GM21737 (cell line): ENCODE measurements around the gene ATP5MC2.
A peak's percentile ranks its signal among the peaks of the same experiment; 100 is the strongest.
"Not testable (repeated sequence)": the region's sequence is repeated elsewhere in the genome, so short reads cannot be mapped to it uniquely, and the experiment has no call there.

Source experiments
- ATAC-seq: cut with Tn5 transposase; IDR thresholded peaks from one replicate; pipeline ENCODE4 v1.9.1; 2021; ENCODE audit warnings: mild to moderate bottlenecking, moderate library complexity; ENCODE audit not compliant: unreplicated experiment

ATP5MC2 gene

DNA sequence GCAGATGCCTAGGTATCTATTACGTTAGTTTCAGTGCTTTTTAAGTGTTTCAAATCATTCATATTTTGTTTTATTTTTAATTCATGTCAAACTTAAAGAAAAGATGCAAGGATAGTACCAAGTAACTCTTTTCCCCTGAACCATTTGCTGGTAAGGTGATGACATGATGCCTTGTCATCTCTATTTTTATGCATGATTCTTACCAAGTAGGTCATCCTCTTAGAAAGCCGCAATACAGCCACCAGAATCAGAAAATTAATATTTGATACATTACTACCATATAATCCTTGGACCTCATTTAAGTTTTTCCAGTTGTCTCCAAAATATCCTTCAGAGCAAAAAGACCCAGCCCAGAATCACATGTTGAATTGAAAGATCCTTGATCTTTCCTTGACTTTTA is 22.3 kb downstream of the ATP5MC2 start:
- ATAC-seq: no peak

DNA sequence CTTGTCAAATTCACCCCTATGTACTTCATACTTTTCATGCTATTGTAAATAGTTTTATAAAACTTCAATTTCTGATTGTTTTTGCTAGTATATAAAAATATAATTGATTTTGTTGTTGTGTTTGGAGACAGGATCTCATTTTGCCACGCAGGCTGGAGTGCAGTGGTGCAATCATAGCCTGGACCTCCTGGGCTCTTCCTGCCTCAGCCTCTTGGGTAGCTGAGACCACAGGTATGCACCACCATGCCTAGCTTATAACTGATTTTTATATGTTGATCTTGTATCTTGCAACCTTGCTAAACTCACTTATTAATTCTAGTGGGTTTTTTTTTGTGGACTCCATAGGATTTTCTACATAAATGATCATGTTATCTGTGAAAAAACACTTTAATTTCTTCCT is 23.5 kb downstream of the ATP5MC2 start:
- no peak for ATAC-seq

GRCh38 chr12:53651737-53652136 is 24.1 kb downstream of the ATP5MC2 start:
- ATAC-seq: no peak

DNA sequence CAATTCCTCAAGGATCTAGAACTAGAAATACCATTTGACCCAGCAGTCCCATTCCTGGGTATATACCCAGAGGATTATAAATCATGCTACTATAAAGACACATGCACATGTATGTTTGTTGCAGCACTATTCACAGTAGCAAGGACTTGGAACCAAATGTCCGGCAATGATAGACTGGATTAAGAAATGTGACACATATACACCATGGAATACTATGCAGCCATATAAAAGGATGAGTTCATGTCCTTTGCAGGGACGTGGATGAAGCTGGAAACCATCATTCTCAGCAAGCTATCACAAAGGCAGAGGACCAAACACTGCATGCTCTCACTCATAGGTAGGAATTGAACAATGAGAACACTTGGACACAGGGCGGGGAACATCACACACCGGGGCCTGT is 29.6 kb downstream of the ATP5MC2 start:
- ATAC-seq: not testable (repeated sequence)

DNA sequence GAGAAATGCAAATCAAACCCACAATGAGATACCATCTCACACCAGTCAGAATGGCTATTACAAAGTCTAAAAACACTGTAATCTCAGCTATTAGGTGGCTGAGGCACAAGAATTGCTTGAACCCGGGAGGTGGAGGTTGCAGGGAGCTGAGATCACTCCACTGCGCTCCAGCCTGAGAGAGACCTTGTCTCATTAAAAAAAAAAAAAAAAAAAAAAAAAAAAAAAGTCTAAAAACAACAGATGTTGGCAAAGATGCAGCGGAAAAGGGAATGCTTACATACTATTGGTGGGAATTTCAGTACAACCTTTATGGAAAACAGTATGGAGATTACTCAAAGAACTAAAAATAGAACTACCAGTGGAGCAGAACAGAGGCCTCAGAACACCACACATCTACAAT is 30.7 kb downstream of the ATP5MC2 start:
- no peak for ATAC-seq

DNA sequence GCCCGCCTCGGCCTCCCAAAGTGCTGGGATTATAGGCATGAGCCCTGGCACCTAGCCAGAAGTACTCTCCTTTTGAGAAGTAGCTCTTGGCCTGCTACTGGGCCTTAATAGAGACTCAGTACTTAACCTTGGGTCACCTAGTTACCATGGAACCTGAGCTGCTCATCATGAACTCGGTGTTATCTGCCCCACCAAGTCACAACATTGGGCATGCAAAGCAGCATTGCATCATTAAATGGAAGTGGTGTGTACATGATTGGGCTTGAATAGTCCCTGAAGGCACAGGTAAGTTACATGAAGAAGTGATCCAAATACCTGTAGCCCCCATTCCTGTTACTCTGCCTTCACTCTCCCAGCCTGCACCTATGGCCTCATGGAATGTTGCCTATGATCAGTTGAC is 31.8 kb downstream of the ATP5MC2 start:
- no peak for ATAC-seq

DNA sequence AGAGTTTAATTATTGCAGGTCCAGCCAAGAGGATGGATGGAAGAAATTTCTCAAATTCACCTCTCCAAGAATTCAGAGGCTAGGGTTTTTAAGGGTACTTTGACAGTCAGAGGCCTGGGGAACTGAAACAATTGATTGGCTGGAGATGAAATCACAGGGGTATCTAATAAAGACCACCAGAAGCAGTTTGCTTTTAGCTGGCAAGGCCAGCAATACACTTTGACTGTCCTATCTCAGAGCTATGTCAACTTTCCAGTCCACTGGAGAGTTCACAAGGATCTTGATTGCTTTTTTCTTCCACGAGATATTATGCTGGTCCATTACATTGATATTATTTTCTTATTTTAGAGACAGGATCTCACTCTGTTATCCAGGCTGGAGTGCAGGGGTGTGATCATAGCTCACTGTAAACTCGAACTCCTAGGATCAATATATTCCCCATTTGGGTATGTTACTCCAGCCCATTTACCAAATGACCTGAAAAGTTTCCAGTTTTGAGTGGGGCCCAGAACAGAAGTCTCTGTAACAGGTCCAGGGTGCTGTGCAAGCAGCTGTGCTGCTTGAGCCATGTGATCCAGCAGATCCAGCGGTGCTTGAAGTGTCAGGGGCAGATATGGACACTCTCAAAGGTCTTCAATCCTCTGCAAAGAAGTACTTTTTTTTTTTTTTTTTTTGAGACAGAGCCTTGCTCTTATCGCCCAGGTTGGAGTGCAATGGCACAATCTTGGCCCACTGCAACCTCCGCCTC is 32.5 kb downstream of the ATP5MC2 start:
- no peak for ATAC-seq

DNA sequence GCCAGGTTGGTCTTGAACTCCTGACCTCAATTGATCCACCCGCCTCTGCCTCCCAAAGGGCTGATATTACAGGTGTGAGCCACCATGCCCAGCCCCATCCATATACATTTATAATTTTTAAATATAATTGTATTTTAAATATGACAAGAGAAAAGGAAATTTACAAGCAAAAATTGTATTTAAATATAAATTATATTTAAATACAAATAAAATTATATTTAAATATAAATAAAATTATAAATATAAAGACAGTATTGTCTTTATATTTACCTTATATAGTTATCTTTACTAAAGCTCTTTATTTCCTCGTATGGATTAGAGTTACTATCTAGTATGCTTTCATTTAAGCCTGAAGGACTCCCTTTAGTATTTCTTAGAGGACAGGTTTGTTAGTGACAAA is 37.8 kb downstream of the ATP5MC2 start:
- no peak for ATAC-seq

DNA sequence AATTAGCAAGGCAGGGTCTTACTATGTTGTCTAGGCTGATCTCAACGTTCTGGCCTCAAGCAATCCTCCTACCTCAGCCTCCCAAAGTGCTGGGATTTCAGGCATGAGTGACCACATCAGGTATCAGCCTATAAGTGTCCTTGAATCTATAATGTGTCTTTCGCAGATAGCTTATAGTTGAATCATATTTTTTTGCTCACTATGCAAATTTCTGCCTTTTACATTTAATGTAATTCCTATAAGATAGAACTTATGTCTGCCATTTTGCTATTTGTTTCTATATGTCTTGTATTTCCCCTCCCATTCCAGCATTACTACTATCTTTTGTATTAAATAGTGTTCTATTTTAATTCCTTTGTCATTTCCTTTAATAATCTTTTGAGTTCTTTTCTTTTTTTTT is 39.2 kb downstream of the ATP5MC2 start:
- ATAC-seq: no peak

DNA sequence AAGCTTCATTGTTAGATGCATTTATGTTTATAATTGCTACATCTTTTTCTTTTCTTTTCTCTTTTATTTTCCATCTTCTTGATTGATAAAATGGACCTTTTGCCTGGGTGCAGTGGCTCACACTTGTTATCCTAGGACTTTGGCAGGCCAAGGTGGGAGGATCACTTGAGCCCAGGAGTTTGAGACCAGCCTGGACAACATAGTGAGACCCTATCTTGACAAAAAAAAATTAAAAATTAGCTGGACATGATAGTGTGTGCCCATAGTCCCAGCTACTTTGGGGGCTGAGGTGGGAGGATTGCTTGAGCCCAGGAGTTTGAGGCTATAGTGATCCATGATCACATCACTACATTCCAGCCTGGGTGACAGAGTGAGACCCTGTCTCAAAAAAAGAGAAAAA is 40.2 kb downstream of the ATP5MC2 start:
- not testable (repeated sequence) for ATAC-seq

GRCh38 chr12:53631721-53632120 is 44.2 kb downstream of the ATP5MC2 start:
- no peak for ATAC-seq

- ATAC-seq: no peak
Measured at GRCh38 chr12:53627919-53628318, 48.0 kb downstream of the ATP5MC2 start.

GRCh38 chr12:53626702-53627169 is 49.1 kb downstream of the ATP5MC2 start:
- no peak for ATAC-seq

GRCh38 chr12:53625946-53626701 is 49.8 kb downstream of the ATP5MC2 start, which contains the start of gene ATF7:
Gene ATF7 (minus strand): TSS chr12:53626382. CDS start chr12:53601000, 25,382 bp downstream.
- peak; percentile 92 for ATAC-seq

DNA sequence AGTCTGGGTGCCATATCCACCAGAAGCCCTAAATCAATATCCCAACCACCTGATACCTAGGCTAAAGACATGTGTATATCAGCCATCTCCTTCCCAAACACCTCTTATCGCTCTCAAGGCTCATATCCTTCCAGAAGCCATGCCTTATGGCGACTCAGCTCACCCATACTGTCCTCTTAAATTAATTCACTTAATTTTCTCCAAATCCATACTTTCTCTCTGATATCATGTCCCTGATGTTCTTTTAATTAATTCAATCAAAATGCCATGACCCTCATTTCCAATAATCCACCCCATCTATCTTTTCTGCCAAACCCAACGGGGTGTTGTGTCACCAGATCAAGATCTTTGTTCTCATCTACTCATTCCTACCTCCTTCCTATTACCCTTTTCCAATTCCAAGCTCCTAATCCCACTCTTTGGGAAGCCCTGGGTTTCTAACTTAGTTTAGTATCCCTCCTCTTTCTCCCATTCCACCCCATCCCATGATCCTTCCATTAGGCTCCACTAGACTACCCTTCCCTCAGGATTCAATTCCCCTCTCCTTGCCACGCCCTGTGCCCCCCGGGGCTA is 50.4 kb downstream of the ATP5MC2 start:
- ATAC-seq: no peak

- no peak for ATAC-seq
Measured at GRCh38 chr12:53624956-53625355, 50.9 kb downstream of the ATP5MC2 start.

GRCh38 chr12:53624458-53624857 is 51.4 kb downstream of the ATP5MC2 start:
- ATAC-seq: no peak

DNA sequence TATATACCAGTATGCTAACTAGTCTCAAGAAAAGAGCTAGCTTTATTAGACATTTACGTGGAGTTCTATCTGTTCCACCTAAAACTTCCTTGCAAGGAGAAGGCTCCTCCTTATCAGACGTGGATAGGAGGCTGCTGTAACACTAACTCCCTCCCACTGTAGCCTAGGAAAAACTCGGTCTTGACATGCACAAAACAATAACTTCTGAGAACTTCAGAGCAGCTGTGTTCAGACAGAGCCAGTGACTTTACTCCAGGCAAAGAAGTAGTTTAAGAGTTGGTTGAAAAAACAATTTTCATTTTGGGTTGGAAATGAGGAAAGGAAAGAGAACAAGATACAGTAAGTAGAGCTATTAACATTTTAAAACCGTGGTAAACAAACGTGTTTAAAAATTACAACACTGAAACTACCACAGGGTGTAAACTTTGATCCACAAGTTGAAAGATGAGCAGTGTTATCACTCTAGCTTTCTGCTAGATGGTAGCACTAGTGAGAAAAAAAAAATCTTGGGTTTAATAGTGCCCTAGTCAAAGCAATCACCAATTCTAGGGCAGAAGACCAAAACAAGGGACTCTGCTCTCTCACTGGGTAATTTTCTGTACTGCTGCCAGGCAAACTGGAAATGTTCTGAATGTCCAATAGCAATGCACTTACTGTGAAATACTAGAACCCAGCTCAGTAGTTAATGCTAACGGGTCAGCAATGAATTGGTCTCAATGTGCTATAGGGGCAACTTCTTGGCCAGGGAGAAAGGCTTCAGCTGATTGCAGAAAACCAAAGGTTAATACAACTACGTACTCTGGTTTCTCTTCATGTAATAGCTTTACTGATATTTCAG is 52.1 kb downstream of the ATP5MC2 start:
- no peak for ATAC-seq

GRCh38 chr12:53622724-53623123 is 53.2 kb downstream of the ATP5MC2 start:
- ATAC-seq: no peak

DNA sequence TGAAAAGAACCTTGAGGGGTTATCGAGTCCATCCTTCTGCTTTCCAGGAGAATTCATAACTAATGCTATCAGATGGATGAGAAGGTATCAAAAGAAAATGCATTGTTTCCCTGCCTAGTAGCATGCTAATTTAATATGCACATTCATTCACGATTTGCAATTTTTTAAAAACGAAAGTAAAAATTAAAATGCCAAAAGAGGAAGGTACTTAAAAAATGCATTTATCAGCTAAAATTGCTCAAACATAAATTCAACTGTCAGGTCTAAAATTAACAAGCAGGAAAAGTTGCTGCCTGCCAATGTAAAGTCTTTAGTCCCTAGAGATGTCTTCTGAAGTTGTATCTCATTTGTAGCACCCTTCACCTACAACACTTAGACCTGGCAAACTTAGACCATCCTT is 57.6 kb downstream of the ATP5MC2 start:
- no peak for ATAC-seq

DNA sequence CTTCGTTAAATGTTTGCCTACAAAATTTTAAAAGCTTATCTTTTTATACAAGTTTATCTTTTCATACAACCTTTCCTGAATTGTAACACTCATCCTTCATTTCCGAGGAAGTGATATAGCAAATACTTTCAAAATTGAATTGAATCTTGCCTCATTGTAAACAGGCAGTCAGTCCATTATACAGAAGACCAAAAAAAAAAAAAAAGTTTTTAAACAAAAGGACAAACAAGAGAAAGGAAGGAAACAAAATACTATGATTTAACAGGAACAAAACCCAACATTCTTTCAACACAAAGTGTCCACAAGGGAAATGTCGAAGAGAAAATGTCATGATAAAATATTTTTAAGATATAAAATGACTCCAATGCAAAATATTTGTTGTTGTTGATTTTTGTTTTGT is 58.2 kb downstream of the ATP5MC2 start:
- ATAC-seq: no peak
